HG02938 (cell line): ENCODE measurements around the gene SIN3A.

Source experiments
- ATAC-seq: cut with Tn5 transposase; IDR thresholded peaks from one replicate; pipeline ENCODE4 v1.9.1; 2021; ENCODE audit warnings: mild to moderate bottlenecking, moderate library complexity; ENCODE audit not compliant: unreplicated experiment

SIN3A gene

DNA sequence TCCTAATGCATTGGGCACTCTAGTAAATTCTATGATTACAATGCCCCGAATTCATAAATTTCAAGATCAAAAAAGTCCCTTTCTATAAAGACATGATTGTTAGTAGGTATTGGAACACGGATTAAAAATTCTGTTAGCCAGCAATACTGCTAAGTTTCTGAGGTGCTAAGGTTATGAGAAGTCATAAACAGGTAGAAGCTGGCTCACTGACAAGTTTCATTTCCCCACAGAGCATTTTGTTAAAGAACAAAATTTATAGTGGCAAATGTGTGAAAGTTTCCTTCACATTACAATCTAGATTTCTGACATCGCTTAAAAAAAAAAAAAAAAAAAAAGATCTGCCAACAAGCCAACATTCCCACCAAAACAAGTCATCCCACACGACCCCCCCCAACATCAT lies 70.7 kb downstream of the SIN3A start:
- ATAC-seq = no peak

DNA sequence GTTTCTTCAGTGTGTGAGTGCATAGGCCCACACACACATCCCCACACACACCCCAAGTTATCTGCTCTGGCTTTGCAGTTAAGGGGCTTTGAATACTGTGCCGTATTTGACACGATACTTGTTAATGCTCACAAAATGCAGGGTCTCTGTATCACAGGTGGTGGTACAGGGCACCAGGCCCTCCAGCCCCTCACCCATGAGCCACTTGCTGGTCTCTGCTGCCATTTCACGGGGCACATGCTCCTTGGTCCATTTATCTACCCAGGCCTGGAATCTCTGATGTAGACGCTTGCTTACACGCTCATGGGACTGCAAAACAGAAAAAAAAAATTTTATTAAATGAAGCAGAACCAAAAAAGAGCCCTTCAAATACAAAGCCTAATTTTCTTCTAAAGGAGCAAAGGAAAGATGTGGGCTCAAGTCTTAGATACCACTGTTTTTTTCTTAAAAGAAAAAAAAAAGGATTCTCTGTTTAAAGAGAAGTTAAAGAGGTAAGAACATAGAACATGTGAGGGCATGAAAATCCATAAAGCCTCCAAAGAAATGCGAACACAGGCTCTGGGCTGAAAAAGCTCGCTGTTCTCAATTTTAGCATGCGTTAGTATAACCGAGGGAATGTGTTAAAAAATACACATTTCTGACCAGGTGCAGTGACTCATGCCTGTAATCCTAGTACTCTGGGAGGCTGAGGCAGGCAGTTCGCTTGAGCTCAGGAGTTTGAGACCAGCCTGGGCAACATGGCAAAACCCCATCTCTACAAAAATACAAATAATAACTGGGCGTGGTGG lies 79.4 kb downstream of the SIN3A start:
- no peak for ATAC-seq

DNA sequence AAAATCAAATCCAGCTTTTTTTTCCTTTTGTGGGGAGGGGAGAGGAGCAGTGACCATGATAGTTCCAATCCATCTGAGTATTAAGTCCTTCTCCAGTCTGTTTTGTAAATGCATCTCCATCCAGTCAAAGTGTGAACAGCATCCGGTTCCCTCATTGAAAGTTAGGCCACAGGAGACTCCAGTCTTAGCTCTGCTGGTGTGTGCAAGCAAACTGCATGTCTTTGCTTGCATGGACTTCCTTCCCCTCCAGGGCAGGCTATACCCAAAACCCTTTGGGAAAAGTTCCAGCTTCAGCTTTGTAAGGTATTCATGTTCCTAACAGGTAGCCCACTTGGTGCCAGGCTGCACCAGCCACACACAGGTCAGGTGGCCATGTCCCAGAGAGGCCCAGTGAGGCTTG lies 80.0 kb downstream of the SIN3A start:
- ATAC-seq = no peak

DNA sequence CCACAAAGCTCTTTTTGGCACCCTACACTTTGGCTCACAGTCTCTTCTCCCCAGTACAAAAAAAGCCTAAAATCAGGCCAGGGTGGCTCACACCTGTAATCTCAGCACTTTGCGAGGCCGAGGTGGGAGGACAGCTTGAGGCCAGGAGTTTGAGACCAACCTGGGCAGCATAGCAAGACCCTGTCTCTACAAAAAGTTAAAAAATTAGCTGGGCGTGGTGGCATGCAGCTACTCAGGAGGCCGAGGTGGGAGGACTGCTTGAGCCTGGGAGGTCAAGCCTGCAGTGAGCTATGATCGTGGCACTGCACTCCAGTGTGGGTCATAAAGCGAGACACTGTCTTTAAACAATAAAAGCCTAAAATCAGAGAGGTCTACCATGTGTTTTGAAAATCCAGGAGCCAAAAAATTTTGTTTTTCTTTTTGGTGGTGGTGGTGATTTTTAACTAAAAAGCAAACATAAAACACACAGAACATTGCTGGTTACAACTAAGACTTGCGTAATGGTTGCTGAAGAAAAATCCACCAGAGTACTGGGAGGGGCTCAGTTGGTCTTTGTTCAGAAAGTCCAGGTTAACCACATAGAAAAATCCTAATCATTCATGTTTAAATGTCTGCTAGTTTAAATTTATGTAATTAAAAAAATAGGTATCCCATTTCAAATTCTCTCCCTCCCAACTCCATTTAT lies 81.5 kb downstream of the SIN3A start:
- no peak for ATAC-seq

DNA sequence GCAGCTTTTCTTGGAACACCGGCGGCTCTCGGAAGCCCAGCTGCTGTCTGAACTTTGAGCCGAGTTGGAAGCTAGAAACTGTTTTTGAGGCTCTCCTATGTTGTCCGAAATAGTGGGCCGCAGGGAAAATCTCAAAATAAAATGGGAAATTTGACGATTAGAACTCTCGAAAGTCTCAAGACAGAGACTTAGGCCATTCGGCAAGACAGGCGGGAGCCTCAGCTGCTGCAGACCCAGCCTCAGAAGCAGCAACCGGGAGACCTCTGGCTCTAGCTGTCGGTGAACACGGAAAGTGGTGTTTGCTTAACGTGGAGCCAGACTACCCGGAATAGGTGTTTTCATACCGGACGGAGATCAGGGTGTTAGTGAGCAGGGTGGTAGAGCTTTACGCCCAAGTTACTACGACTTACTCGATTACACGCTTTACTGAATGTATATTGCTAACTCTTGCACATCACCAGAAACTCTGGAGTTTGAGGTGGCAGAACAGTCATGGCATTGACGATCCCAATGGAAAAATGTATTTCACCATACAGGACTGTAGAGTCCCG lies 82.7 kb downstream of the SIN3A start:
- no peak for ATAC-seq

DNA sequence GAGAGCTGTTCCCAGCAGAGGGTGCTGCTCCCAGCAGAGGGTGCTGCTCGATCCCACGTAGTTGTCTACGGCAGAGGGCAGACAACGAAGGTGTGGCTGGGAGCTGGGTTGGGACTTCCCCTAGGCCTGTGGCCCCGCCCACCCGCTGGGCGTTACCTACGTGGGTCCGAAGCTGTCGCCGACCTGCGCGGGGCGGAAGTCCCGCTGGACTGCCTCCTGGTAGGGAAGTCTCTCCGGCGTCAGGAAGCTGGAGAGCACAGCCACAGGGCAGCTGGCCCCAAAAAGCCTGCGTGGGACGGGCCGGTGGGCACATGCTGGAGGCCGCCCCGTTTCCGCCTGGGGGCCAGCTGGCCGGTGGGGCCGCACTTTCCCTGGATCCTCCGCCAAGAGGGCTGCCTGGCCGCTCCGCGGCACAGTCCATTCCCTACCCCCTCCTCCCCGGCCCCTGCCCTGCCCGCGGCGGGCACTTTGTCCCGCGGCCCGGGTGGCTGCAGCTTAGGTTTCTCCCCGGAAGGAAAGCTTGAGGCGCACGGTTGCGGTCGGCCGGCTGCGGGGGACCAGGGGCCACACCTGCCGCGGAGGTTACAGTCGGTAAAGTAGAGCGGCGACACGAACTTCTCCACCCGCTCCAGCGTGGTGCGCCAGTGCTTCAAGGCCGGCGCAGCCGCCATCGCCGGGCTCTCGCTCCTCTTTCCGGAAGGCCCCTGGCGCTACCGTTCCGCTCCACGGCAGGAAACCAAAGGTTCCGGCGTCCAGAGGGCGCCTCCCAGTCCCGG lies 83.4 kb downstream of the SIN3A start, which contains the start of gene MAN2C1:
Gene MAN2C1, minus strand, starts transcription at position 695 of the 776 bp plus-strand sequence. Its CDS starts 24 bp downstream, at position 671.
- peak; percentile 78 for ATAC-seq

DNA sequence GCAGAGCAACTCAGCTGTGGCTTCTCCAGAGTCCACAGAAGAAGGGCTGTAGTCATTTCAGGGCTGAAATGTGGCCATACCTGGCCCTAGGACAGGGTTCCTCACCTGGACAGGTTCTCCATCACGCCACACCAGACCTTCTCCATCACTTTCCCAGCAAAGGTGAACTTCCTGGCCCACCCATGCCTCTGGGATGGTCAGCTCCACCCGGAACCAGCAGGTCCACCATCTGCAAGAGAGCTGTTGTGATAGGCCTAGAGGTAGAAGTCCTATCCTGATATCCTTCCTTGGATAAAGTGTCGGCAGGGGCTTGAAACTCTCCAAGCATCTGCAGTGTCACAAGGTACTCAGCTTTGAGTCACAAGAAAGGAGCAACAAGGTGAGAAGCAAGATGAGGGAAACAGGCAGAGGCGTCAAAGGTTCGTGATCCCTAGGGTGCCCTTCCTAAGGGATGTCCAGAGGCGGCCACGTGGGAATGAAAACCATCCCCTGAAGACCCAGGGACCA lies 84.0 kb downstream of the SIN3A start:
- ATAC-seq = no peak

DNA sequence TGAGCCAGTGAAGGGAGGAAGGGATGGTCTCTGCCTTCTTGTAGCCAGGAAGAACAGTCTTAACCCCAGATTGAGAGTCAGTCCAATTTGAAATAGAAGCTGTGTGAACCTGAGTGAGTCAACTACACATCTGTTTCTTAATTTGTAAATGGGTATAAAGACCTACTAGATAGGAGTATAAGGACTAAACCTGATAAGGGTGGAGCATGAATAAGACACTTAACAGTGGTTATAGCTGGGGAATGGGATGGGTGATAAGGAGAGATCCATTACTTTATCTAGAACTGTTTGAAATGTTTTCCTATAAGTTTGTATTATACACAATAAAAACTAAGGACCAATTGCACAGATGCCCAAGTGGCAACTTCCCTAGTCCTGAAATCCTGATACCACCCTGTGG lies 84.5 kb downstream of the SIN3A start:
- no peak for ATAC-seq

DNA sequence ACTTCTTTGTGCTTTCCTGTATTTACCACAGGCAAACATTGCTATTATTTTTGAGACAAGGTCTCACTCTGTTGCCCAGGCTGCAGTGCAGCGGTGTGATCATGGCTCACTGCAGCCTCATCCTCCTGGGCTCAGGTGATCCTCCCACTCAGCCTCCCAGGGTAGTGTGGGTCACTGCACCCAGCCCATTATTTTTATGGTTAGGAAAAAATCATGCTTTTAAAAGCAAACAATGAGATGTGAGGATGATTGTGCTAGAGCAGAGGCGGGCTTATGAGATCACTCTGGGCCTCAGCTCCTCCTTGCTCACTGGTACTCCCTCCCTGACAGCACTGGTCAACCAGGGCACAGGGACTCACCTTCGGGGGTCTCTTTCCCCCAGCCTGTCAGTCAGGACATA lies 85.3 kb downstream of the SIN3A start:
- no peak for ATAC-seq

DNA sequence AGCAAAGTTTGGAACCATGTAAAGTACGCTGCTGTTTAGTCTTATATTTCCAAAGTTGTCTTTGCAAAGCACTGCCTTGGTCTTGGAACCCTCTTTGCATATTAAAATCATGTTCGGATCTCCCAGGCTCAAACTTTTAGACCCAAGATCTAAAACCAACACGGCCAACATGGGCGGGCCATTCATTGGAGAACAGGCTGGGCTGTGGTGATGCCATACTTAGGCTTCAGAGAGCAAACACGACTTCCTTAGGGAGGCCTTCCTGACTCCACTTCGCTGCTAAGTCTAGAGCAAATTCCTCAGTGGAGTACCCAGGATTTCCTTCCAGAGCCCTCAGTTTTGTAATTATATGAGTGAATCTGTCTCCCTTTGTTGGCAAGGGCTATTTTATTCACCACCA lies 86.6 kb downstream of the SIN3A start:
- no peak for ATAC-seq

DNA sequence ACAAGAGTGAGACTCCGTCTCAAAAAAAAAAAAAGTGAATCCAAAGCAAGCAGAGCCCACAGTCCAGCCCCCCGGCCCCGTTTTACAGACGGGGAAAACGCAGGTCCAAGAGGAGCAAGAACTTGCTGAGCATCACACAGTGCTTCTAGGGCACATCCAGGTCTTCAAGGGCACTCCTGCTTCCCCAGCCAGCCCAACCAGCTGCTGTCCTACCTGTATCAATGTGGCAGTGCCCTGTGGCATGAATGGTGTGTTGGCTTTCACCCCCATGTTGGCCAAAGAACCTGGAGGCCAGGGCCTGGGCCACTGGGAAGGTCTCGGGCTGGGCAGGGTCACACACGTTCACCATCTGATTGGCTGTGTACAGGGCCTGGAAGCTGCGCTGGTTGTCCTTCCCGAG lies 87.7 kb downstream of the SIN3A start:
- no peak for ATAC-seq

DNA sequence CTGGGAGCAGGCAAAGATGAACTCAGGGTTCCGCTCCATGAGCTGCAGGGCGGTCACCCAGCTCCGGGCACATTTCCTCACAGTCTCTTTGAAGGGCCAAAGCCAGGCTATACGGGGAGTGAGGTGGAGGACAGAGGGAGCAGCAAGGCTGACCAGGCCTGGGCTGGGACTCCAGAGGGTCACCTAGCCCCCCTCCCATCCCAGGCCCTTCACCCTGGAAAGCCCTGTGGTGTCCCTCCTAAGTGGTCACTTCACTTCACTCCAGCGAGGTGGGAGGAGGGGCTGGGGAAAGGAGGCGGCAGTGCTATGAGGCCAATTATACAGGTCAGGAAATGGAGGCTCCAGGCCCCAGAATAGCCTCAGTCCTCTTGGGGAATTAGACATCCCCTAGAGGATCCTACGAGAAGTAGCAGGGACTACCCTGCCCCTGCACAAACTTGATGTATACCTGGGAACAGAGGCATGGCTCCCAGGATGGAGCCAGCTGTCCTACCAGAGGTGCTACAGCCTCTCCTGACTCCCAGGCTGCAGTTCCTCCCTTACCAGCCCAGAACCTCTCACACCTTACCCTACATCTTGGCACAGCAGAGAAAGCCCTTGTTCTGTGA lies 88.7 kb downstream of the SIN3A start:
- ATAC-seq = no peak

DNA sequence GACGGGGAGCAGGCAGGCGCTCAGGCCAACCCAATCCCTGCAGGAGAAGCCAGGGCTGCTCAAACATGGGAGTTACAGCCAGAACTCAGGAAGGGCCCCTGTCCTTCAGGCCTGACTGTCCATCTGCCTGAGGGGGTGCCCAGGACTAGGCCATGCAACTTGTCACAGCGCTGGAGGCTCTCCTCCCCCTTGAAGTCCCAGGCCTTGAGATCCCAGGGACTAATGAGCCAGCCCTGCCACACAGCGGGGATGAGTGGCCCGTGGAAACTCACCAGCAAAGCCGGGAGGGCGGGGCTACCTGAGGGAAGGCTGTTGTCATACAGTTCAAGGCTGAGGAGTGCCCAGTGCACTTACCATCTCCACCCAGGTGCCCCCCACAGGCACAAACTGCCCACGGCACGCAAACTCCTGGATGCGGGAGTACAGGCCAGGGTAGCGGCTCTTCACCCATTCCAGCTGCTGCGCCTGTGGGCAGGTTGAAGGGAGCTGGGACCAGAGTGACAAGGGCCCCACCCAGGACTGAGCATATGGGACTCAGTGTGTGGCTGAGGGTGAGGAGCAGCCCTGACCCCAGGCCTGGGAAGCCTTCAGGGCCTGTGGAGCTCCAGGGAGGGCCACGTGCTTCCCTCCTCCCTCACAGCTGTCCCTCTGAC lies 89.4 kb downstream of the SIN3A start:
- no peak for ATAC-seq

DNA sequence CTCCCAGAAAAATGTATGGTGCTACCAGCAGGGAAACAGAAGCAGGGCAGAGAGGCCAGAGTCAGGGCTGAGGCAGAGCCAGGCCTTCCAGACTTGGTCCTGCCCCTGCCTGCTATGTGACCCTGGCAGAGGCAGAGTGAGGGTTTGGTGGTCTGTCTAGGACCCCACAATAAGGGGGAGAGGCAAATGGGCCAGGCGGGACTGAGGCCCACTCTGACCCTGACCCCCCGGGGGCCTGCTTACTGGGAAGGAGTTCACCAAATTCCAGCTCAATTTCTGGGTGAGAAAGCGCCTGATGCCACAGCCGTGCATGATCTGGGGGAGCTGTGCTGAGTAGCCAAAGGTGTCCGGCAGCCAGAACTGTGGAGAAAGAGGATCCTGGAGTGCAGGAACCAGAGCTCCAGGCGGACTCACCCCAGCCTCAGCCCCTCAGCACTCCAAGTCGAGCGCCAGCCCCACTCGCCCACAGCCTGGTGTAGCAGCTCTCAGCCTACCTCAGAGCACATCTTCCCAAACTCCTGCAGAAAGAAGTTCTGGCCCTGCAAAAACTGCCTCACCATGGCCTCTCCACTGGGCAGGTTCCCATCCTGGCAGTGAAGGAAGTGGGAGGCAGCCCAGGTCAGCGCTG lies 90.0 kb downstream of the SIN3A start:
- no peak for ATAC-seq

DNA sequence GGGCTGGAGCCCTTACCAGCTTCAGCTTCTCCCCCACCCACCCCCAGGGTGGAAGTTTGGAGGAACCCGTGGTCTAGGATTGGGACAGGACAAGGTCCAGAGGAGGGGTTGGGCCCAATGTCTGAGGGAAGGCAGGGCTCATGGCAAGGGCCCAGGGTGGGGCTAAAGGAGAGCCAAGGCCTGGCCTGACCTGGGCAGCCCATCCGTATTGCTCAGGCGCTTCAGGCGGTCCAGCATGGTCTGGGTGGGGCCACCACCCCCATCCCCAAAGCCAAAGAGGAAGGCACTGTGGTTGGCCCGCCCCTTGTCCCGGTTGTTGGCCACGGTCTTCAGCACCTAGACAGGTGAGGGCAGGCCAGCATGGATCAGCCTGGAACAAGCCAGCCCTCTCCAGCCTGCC lies 90.6 kb downstream of the SIN3A start:
- ATAC-seq = no peak

DNA sequence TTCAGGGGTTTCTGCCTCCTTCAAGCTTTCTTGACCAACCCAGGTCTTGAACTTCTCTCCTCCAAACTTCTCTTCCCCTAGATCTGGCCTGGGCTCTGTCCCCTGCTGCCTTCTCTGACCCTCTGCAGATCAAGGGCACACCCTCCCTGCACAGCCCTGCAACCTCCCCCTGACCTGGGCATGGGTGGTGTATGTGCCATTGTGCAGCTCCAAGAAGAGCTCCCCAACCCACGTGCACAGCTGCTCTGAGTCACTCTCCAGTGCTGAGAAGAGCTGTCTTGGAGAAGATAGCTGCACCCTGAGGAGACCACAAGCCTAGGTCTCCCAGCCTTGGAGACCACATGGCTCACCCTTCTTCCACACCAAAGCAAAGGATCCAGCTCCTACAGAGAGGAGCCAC lies 91.1 kb downstream of the SIN3A start:
- ATAC-seq = no peak

DNA sequence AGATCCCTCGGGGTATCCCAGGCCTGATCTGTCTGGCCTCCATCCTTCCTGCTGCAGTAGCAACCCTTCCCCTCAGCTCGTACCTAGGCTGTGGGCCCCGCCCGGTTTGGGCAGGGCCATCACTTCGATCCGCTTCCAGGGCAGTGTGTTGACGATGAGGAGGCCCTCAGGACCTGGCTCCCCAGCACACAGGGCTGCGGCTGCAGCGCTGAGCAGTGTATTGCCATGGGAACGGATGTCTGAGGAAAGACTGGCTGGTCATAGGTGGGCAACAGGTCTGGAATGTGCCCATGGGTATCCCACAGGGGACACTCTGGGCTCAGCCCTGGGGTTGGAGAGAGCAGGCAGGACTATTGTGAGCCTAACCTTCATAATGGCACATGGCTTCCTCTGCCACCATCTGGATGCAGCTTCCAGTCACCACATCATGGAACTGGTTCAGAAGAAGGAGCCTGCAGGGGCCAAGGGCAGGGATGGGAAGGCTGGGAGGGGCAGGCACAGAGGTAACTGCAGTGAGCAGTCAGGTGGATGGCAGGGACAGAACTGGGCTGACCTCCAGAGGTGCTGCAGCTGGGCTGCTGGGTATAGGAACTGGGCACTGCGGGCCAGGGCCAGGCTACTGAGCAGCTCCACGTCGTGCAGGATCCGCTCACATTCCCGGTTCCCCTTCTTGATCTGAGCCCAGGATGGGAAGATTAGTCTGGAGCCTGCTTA lies 91.8 kb downstream of the SIN3A start:
- ATAC-seq = no peak

DNA sequence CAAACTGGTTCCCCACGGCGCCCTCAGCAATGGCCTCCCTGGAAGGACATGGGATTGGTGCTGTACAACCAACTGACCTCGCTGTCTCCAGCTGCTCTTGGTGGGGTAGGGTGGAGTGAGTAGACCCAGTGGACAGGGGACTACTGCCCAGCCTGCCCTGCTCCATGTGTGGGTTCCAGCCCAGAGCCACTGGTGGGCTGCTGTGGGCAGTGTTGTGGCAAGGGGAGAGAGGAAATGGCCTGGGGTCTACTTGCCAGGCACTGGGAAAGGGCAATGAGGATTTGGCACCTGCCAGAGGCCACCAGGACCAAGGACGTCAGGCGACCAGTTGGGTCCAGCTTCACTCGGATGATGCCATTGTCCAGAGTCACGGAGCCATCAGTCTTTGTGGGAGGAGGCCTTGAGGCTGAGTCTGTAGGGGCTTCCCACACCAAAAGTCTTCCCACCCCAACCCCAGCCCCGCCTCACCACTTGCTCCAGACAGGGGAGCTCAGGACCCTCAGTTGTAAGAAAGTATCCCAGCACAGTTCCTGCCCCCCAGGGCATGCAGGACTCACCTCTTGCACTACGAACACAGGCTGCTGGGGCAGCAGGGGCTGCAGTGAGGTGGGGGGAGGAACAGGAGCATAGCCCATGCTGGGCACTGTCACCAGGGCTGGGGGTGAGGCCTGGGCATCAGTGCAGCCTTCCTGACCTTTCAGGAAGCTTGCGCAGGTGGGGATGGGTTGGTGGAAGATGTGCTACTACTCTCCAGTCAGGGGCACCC lies 92.5 kb downstream of the SIN3A start:
- ATAC-seq = no peak
